DND-41 (cell line): ENCODE measurements around the gene LTF.
A peak's percentile ranks its signal among the peaks of the same experiment; 100 is the strongest.

Experiments used
- ATAC-seq: fragments of 200-7000 bp; cut with Tn5 transposase; 3 replicates; pipeline ENCODE4 v1.9.1; 2021; ENCODE audit warnings: low read depth; ENCODE audit not compliant: insufficient read depth
- DNase-seq: peaks from one replicate; pipeline ENCODE4 v3.0.0-alpha.2; 2020
- H2AFZ ChIP-seq: 2 replicates; pipeline ENCODE4 v1.6.0; 2012; ENCODE audit warnings: low read depth, low read length
- H3K27ac ChIP-seq: 2 replicates; pipeline ENCODE4 v1.5.1; 2012; ENCODE audit warnings: low read length, inconsistent platforms
- H3K27me3 ChIP-seq: fragments of 200-600 bp; sonication (generic); 2 replicates; pipeline ENCODE4 v1.6.0; 2012; ENCODE audit warnings: low read length, mild to moderate bottlenecking, inconsistent platforms; ENCODE audit not compliant: insufficient read depth, poor library complexity
- H3K36me3 ChIP-seq: 2 replicates; pipeline ENCODE4 v1.5.1; 2012; ENCODE audit warnings: low read length, inconsistent platforms; ENCODE audit not compliant: insufficient read depth
- H3K4me1 ChIP-seq: 2 replicates; pipeline ENCODE4 v1.5.1; 2012; ENCODE audit warnings: mild to moderate bottlenecking, low read length; ENCODE audit not compliant: insufficient read depth
- H3K4me2 ChIP-seq: 2 replicates; pipeline ENCODE4 v1.6.0; 2012; ENCODE audit warnings: mild to moderate bottlenecking, moderate library complexity, low read length, inconsistent platforms; ENCODE audit not compliant: insufficient read depth
- H3K4me3 ChIP-seq, 2 experiments: fragments of 200-600 bp in 1 of 2; shearing (Covaris generic) in 1 of 2; 2 replicates each; pipeline ENCODE4 v1.5.1; 2012 to 2016; ENCODE audit warnings: inconsistent platforms in 2 of 2, low read length in 2 of 2, mild to moderate bottlenecking in 2 of 2, low read depth in 1 of 2, moderate library complexity in 1 of 2
- H3K79me2 ChIP-seq: 2 replicates; pipeline ENCODE4 v1.6.0; 2012; ENCODE audit warnings: low read length, inconsistent platforms; ENCODE audit not compliant: insufficient read depth
- H3K9ac ChIP-seq: 2 replicates; pipeline ENCODE4 v1.6.0; 2012; ENCODE audit warnings: low read depth, mild to moderate bottlenecking, inconsistent platforms, low read length, moderate library complexity
- H3K9me3 ChIP-seq: 2 replicates; pipeline ENCODE4 v1.5.1; 2012; ENCODE audit warnings: low read length, moderate library complexity, mild to moderate bottlenecking, inconsistent platforms; ENCODE audit not compliant: insufficient read depth, severe bottlenecking
- H4K20me1 ChIP-seq: 2 replicates; pipeline ENCODE4 v1.6.0; 2012; ENCODE audit warnings: low read length; ENCODE audit not compliant: insufficient read depth
- CTCF ChIP-seq: IDR thresholded peaks from 2 replicates; pipeline ENCODE4 v1.5.1; 2012; ENCODE audit warnings: borderline replicate concordance, low read length, moderate library complexity, mild to moderate bottlenecking; ENCODE audit not compliant: poor library complexity, severe bottlenecking; ENCODE audit errors: extremely low read depth
- EZH2 ChIP-seq: IDR thresholded peaks from 3 replicates; pipeline ENCODE4 v1.6.1; 2012; ENCODE audit warnings: borderline replicate concordance, low read depth, mild to moderate bottlenecking, moderate library complexity, low read length, inconsistent platforms; ENCODE audit not compliant: severe bottlenecking

Gene LTF

DNA sequence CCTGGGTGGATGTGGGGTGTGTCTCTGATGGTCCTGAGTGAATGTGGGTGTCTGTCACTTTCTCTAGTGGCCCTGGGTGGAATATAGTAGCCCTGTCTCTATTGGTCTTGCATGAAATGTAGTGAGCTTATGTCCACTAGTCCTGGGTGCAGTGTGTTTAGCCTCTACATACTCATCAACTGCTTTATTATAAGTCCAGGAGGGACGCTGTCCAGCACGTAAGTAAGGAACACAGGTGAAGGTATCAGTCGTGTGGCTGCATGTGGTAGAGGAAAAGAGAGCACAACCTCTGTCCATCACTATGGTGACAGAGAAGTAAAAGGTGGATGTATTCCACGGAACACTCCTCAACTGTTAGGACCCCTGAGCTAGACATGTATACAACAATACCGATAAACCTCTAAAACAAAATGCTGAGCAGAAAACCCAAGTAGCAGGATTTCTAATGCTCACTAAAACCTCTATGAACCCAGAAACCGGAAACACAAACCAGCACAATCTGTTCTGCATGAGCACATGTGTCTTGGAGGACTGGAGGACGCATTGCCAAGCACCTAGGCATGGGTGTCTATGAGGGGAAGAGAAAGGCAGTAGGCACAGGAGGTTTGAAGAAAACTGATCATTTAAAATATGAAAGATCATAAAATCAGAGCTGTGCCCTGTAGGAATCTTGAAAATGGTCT is 11.0 kb downstream of the LTF start:
- H3K9ac ChIP-seq = no peak overlapping the region
- peaks cover 23% of the 10 kb centered on the region for H3K4me1 ChIP-seq
- no peaks in the 10 kb centered on the region for H3K9me3 ChIP-seq
- no peak overlapping the region for H3K4me2 ChIP-seq
- DNase-seq (no peak), ATAC-seq (peak; percentile 49)
- no peak for TF ChIP-seq EZH2
- TF ChIP-seq CTCF = no peak
- H2AFZ ChIP-seq = no peak overlapping the region
- no peak overlapping the region for H3K4me3 ChIP-seq
- H4K20me1 ChIP-seq = no peaks in the 10 kb centered on the region
- no peaks in the 10 kb centered on the region for H3K36me3 ChIP-seq
- H3K27me3 ChIP-seq = no peaks in the 10 kb centered on the region
- H3K27ac ChIP-seq = no peak overlapping the region
- no peaks in the 10 kb centered on the region for H3K79me2 ChIP-seq

DNA sequence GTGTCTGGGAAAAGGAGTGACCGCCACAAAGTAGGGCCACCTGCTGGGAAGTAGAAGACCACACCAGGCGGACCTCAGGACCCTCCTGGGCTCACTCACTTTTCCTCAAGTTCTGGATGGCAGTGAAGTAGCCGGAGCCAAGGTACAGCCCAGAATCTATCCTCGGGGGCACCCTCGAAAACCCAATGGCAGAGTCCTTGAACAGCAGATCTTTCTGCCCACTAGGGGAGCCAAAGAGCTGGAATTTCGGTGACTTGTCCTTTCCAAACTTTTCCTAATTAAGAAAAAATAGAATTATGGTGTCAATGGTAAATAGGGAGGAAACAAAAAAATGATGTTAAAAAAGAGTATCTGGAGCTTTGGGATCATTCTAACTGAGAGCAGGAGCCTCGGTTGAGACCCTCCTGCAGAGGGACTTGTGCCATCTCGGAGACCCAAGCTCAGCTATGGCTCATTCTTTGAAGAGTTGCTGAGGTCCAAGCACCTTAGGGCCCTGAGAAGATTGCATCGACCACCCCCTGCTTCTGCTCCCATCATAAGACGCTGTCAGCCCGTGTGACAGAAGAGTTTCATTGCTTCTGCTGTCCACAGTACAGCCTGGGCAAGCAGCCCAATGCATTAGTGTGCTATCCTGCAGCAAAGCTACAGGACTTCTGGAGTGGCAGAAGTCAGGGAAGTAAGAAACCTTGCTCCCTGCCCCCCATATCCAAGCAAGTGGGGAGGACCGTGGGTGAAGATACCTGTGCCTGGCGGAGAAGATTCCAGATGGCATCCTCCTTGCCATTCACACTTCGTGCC is 14.8 kb downstream of the LTF start:
- Histone ChIP-seq H3K27me3 (no peaks in the 10 kb centered on the region), H2AFZ (no peak overlapping the region), H3K79me2 (no peaks in the 10 kb centered on the region), H4K20me1 (no peaks in the 10 kb centered on the region), H3K27ac (no peak overlapping the region), H3K4me1 (peaks cover 15% of the 10 kb centered on the region), H3K4me2 (no peak overlapping the region), H3K9ac (no peak overlapping the region), H3K36me3 (no peaks in the 10 kb centered on the region), H3K9me3 (no peaks in the 10 kb centered on the region), H3K4me3 (no peak overlapping the region)
- peak; percentile 72 for TF ChIP-seq CTCF
- TF ChIP-seq EZH2 = no peak
- ATAC-seq (no peak), DNase-seq (no peak)

DNA sequence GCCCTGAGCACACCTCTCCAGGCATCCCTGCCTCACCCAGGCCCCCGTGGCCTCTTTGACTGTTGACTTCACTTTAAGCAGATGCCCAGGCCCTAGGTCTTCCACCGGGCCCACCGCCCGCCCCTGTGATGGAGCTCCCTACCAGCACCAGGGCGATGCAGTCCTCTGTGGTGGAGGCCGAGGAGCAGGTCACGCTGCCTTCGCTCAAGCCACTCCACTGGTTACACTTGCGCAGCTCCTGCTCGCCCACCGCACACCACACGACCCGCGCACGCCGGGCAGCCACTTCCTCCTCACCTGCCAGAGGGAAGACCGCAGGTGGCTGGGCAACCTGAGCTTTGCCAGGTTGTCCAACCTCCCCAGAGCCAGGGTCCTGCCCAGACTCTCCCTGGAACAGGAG is 16.0 kb downstream of the LTF start:
- no peak overlapping the region for H3K4me2 ChIP-seq
- H3K79me2 ChIP-seq = no peaks in the 10 kb centered on the region
- TF ChIP-seq CTCF = no peak
- TF ChIP-seq EZH2 = no peak
- H4K20me1 ChIP-seq = no peaks in the 10 kb centered on the region
- H3K27ac ChIP-seq = no peak overlapping the region
- no peaks in the 10 kb centered on the region for H3K36me3 ChIP-seq
- ATAC-seq (no peak), DNase-seq (no peak)
- H3K4me3 ChIP-seq = no peak overlapping the region
- no peaks in the 10 kb centered on the region for H3K27me3 ChIP-seq
- no peak overlapping the region for H2AFZ ChIP-seq
- H3K4me1 ChIP-seq = peaks cover 3% of the 10 kb centered on the region; the same call in 1 of the 2 replicates
- no peak overlapping the region for H3K9ac ChIP-seq
- no peaks in the 10 kb centered on the region for H3K9me3 ChIP-seq
